GM13976 (cell line): ENCODE measurements around the gene SULT6B1.

Experiments used
- DNase-seq: peaks from one replicate; pipeline ENCODE4 v3.0.0; 2012; ENCODE audit warnings: low spot score
- in situ Hi-C: fragments of 300-500 bp; cut with MboI; formaldehyde crosslinking; loops from one replicate; pipeline ENCODE4 v1.12.0; 2022; ENCODE audit warnings: low sequenced_read_pairs, mixed read lengths, inconsistent platforms; ENCODE audit not compliant: unreplicated experiment
- TF ChIP-seq, protein P1 (sequence below): IDR thresholded peaks from 2 replicates; pipeline ENCODE4 v1.5.1; 2012; ENCODE audit warnings: borderline replicate concordance, mild to moderate bottlenecking; ENCODE audit not compliant: insufficient read depth; ENCODE audit errors: extremely low read depth, missing control alignments, control extremely low read depth

The SULT6B1 gene

GRCh38 chr2:37167636-37168180 lies 20.8 kb downstream of the SULT6B1 start:
- DNase-seq = no peak
- TF ChIP-seq, protein P1, sequence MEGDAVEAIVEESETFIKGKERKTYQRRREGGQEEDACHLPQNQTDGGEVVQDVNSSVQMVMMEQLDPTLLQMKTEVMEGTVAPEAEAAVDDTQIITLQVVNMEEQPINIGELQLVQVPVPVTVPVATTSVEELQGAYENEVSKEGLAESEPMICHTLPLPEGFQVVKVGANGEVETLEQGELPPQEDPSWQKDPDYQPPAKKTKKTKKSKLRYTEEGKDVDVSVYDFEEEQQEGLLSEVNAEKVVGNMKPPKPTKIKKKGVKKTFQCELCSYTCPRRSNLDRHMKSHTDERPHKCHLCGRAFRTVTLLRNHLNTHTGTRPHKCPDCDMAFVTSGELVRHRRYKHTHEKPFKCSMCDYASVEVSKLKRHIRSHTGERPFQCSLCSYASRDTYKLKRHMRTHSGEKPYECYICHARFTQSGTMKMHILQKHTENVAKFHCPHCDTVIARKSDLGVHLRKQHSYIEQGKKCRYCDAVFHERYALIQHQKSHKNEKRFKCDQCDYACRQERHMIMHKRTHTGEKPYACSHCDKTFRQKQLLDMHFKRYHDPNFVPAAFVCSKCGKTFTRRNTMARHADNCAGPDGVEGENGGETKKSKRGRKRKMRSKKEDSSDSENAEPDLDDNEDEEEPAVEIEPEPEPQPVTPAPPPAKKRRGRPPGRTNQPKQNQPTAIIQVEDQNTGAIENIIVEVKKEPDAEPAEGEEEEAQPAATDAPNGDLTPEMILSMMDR = no peak
- in situ Hi-C loops = loop anchor here (25.0 kb wide), 1 partner anchor 720 kb away; no protein-coding TSS in a partner anchor

DNA sequence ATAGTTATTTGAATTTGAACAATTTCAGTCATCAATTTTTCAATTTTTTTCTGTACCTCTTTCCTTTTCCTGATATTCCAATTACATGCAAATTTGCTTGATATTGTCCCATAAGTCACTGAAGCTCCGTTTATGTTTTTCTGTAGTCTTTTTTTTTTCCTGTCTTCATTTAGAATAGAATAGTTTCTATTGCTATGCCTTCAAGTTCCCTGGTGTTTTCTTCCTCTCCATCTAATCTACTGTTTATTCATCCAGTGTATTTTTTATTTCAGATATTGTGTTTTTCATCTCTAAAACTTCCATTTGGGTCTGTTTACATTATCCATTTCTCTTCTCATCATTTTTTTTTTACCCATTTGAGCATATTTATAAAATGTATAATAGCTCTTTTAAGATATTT lies 23.7 kb downstream of the SULT6B1 start:
- TF ChIP-seq, protein P1 = no peak
- no peak for DNase-seq
- in situ Hi-C loops = loop anchor here (25.0 kb wide), 1 partner anchor 723 kb away; no protein-coding TSS in a partner anchor

- in situ Hi-C loops = loop anchor here (25.0 kb wide), 1 partner anchor 730 kb away; no protein-coding TSS in a partner anchor
- DNase-seq = peak; percentile 98
- TF ChIP-seq, protein P1 = no peak
These were observed 31.4 kb downstream of the SULT6B1 start, which contains the start of gene EIF2AK2 for GRCh38 chr2:37156857-37157714. EIF2AK2 (minus strand) TSS chr2:37156980; CDS start chr2:37147806, 9,174 bp downstream.

DNA sequence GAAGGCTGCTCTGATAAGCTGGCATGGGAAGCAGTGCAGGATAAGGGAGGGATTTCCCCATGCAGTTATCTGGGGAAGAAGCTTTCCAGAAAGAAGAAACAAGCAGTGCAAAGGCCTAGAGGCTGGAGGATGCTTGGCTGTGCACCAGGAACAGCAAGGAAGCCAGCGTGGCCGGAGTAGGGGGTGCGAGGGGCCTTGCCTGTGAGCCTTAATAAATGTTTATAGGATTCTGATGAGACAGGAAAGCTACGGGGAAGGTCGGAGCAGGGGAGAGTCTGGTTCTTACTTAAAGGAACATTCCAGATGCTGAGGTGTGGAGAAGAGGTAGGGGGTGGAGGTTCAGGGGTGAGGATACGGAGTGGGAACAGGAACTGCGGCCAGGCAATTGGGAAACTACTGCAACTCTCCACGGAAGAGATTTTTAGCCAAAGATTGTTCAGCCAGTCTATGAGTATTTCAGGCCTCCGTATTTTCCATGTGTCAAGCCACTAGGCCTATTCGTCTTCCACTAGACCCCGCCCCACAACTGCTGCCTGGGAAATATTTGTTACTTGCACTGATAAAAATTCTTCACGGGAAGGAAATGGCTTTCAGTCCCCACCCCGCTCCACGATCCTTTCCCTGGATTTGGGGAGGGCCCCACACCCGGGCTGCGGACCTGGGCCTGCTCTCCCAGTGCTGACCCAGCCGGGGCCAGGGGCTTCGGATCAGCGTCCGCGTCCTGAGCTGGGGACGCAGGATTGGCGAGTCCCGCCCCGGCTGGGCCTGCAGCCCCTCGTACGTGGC lies 32.2 kb downstream of the SULT6B1 start:
- TF ChIP-seq, protein P1 = no peak
- in situ Hi-C loops = loop anchor here (25.0 kb wide), 1 partner anchor 731 kb away; no protein-coding TSS in a partner anchor
- no peak for DNase-seq

DNA sequence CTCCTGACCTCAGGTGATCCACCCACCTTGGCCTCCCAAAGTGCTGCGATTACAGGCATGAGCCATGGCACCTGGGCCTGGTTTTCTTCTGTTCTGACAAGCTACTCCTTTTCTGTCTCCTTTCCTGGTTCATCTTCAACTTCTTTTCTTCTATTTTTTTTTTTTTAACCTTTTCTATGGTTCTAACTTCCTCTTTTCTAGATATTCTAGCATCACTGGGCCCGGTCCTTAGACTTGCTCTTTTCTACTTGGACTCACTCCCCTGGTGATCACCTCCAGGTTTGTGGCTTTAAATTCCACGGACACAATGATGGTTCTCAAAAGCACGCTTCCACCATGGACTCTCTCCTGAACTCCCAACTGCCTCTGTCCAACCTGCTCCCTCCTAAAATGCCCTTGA lies 33.7 kb downstream of the SULT6B1 start:
- DNase-seq = no peak
- in situ Hi-C loops = loop anchor here (25.0 kb wide), 1 partner anchor 733 kb away; no protein-coding TSS in a partner anchor
- TF ChIP-seq, protein P1 = no peak

DNA sequence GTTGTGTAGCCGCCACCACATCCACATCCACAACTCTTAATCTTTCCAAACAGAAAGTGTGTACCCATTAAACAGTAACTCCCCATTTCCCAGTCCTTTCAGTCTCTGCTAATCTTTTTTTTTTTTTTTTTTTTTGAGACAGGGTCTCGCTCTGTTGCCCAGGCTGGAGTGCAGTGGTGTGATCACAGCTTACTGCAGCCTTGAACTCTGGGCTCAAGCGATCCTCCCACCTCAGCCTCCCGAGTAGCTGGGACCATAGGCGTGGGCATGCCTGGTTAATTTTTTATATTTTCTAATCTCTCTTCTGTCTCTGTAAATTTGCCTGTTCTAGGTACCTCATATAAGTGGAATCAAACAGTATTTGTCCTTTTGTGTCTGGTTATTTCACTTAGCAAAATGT lies 35.2 kb downstream of the SULT6B1 start:
- in situ Hi-C loops = loop anchor here (25.0 kb wide), 1 partner anchor 734 kb away; no protein-coding TSS in a partner anchor
- DNase-seq = no peak
- TF ChIP-seq, protein P1 = no peak
